NOMO-1 treated with dmso at 0.1 percent for 144 hours (cell line): ENCODE measurements around the gene SHMT1.

ENCODE experiments used
- DNase-seq: peaks from one replicate; lab custom pipeline; 2025; ENCODE audit not compliant: unreplicated experiment; lab: John Stamatoyannopoulos, UW

The SHMT1 gene

GRCh38 chr17:18291718-18292540 lies 71.4 kb downstream of the SHMT1 start:
- no peak for DNase-seq

- DNase-seq: no peak
Observed at GRCh38 chr17:18285296-18285695, 78.1 kb downstream of the SHMT1 start.

- DNase-seq: no peak
Observed at GRCh38 chr17:18281788-18282187, 81.6 kb downstream of the SHMT1 start.

- DNase-seq: no peak
Observed at GRCh38 chr17:18280766-18281371, 82.5 kb downstream of the SHMT1 start.

GRCh38 chr17:18280249-18280648 lies 83.1 kb downstream of the SHMT1 start:
- no peak for DNase-seq

GRCh38 chr17:18278867-18279266 lies 84.5 kb downstream of the SHMT1 start:
- DNase-seq: no peak
